GM18498 (cell line): Measurements from ENCODE around the gene ANKRD40.
"Not testable (repeated sequence)": the region's sequence is repeated elsewhere in the genome, so short reads cannot be mapped to it uniquely, and the experiment has no call there.

Experiments
- ATAC-seq: cut with Tn5 transposase; IDR thresholded peaks from one replicate; pipeline ENCODE4 v1.9.1; 2021; ENCODE audit warnings: mild to moderate bottlenecking, moderate library complexity; ENCODE audit not compliant: unreplicated experiment

Gene ANKRD40

GRCh38 chr17:50707289-50708049 is at the start of gene ANKRD40:
ANKRD40 (minus strand) TSS chr17:50707914; CDS start chr17:50707654, 260 bp downstream.
- peak; percentile 81 for ATAC-seq

- no peak for ATAC-seq
Measured at GRCh38 chr17:50754521-50754920, 46.8 kb upstream of the ANKRD40 start.

- no peak for ATAC-seq
Measured at GRCh38 chr17:50749245-50749644, 41.5 kb upstream of the ANKRD40 start.

- no peak for ATAC-seq
Measured at GRCh38 chr17:50745631-50746030, 37.9 kb upstream of the ANKRD40 start.

GRCh38 chr17:50739098-50739497 is 31.4 kb upstream of the ANKRD40 start:
- ATAC-seq: no peak

- ATAC-seq: no peak
Measured at GRCh38 chr17:50737118-50737698, 29.5 kb upstream of the ANKRD40 start.

GRCh38 chr17:50735287-50735686 is 27.6 kb upstream of the ANKRD40 start:
- no peak for ATAC-seq

- ATAC-seq: no peak
Measured at GRCh38 chr17:50731575-50732460, 24.1 kb upstream of the ANKRD40 start.

GRCh38 chr17:50728881-50729765 is 21.4 kb upstream of the ANKRD40 start:
- no peak for ATAC-seq

GRCh38 chr17:50728112-50728429 is 20.4 kb upstream of the ANKRD40 start:
- no peak for ATAC-seq

- ATAC-seq: no peak
Measured at GRCh38 chr17:50725769-50726655, 18.3 kb upstream of the ANKRD40 start.

GRCh38 chr17:50724622-50725021 is 16.9 kb upstream of the ANKRD40 start:
- ATAC-seq: not testable (repeated sequence)

GRCh38 chr17:50722746-50723145 is 15.0 kb upstream of the ANKRD40 start:
- ATAC-seq: no peak

GRCh38 chr17:50721194-50722010 is 13.7 kb upstream of the ANKRD40 start:
- no peak for ATAC-seq

GRCh38 chr17:50719924-50720794 is 12.4 kb upstream of the ANKRD40 start:
- ATAC-seq: no peak

GRCh38 chr17:50719144-50719923 is 11.6 kb upstream of the ANKRD40 start, which contains the start of gene LUC7L3:
LUC7L3 (plus strand) TSS chr17:50719603; CDS start chr17:50719733, 130 bp downstream.
- peak; percentile 90 for ATAC-seq

GRCh38 chr17:50715471-50715870 is 7.8 kb upstream of the ANKRD40 start:
- no peak for ATAC-seq
